ENCODE measurements around the gene PIK3C2A.

DNA sequence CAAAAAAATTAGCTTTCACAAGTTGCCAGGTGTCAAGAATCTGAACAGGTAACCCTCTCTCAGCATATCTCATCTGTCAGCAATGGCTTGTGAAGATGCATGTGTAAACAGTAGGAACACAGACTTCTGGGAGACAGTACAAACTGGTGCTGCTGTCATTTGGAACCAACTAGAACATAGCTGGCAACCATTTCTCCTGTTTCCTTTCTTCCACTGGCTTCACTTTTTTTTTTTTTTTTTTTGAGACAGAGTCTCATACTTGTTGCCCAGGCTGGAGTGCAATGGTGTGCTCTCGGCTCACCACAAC lies 2.1 kb upstream of the PIK3C2A start:
- TF ChIP-seq EP300 (IDR thresholded peaks at IDR 0.05), result no peak
- no peak for TF ChIP-seq POLR2A (IDR thresholded peaks at IDR 0.05)
- TF ChIP-seq, protein P1, sequence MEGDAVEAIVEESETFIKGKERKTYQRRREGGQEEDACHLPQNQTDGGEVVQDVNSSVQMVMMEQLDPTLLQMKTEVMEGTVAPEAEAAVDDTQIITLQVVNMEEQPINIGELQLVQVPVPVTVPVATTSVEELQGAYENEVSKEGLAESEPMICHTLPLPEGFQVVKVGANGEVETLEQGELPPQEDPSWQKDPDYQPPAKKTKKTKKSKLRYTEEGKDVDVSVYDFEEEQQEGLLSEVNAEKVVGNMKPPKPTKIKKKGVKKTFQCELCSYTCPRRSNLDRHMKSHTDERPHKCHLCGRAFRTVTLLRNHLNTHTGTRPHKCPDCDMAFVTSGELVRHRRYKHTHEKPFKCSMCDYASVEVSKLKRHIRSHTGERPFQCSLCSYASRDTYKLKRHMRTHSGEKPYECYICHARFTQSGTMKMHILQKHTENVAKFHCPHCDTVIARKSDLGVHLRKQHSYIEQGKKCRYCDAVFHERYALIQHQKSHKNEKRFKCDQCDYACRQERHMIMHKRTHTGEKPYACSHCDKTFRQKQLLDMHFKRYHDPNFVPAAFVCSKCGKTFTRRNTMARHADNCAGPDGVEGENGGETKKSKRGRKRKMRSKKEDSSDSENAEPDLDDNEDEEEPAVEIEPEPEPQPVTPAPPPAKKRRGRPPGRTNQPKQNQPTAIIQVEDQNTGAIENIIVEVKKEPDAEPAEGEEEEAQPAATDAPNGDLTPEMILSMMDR (IDR thresholded peaks at IDR 0.05), result no peak
